OCI-LY1 (cell line): ENCODE data around the gene HPCAL1.

Source experiments
- H2AFZ ChIP-seq: fragments of 200-600 bp; sonication (generic), shearing (Covaris generic); 2 replicates; pipeline ENCODE4 v1.6.0; 2014; ENCODE audit warnings: antibody characterized with exemption, mild to moderate bottlenecking, low read length
- H3F3A ChIP-seq: fragments of 200-600 bp; sonication (generic), shearing (Covaris generic); 2 replicates; pipeline ENCODE4 v1.6.0; 2014; ENCODE audit warnings: mild to moderate bottlenecking, antibody characterized with exemption, low read length, moderate library complexity; ENCODE audit not compliant: insufficient read depth
- H3K27ac ChIP-seq: fragments of 200-600 bp; sonication (generic); 2 replicates; pipeline ENCODE4 v1.5.1; 2014; ENCODE audit warnings: low read length, mixed run types, mild to moderate bottlenecking, low read depth; ENCODE audit not compliant: poor library complexity, severe bottlenecking
- H3K27me3 ChIP-seq: fragments of 200-600 bp; sonication (generic); 2 replicates; pipeline ENCODE4 v1.6.0; 2014; ENCODE audit warnings: antibody characterized with exemption, mild to moderate bottlenecking, low read length, moderate library complexity; ENCODE audit not compliant: insufficient read depth
- H3K36me3 ChIP-seq: fragments of 200-600 bp; sonication (generic); 2 replicates; pipeline ENCODE4 v1.6.1; 2014; ENCODE audit warnings: mild to moderate bottlenecking, antibody characterized with exemption, low read length, moderate library complexity, mixed read lengths; ENCODE audit not compliant: insufficient read depth
- H3K4me1 ChIP-seq: fragments of 200-600 bp; sonication (generic); 2 replicates; pipeline ENCODE4 v1.5.1; 2014; ENCODE audit warnings: mild to moderate bottlenecking, low read length, moderate library complexity; ENCODE audit not compliant: insufficient read depth, severe bottlenecking
- H3K4me2 ChIP-seq: fragments of 200-600 bp; sonication (generic), shearing (Covaris generic); 2 replicates; pipeline ENCODE4 v1.6.1; 2014; ENCODE audit warnings: low read length
- H3K4me3 ChIP-seq: fragments of 200-600 bp; sonication (generic); 2 replicates; pipeline ENCODE4 v1.5.1; 2014; ENCODE audit warnings: low read length, low read depth, mild to moderate bottlenecking, mixed read lengths; ENCODE audit not compliant: poor library complexity, severe bottlenecking
- H3K79me2 ChIP-seq: fragments of 200-600 bp; shearing (Covaris generic); 2 replicates; pipeline ENCODE4 v1.6.1; 2016; ENCODE audit warnings: mixed run types, low read length, mixed read lengths; ENCODE audit not compliant: insufficient read depth
- H3K9ac ChIP-seq: fragments of 200-600 bp; sonication (generic), shearing (Covaris generic); 2 replicates; pipeline ENCODE4 v1.6.1; 2014; ENCODE audit warnings: mild to moderate bottlenecking, low read length, mixed read lengths
- H3K9me2 ChIP-seq: fragments of 200-600 bp; sonication (generic), shearing (Covaris generic); 2 replicates; pipeline ENCODE4 v1.6.1; 2014; ENCODE audit warnings: low read depth, mild to moderate bottlenecking, low read length, mixed read lengths
- H3K9me3 ChIP-seq: fragments of 200-600 bp; shearing (Covaris generic); 2 replicates; pipeline ENCODE4 v1.6.1; 2014; ENCODE audit warnings: low read length, mixed read lengths
- H4K20me1 ChIP-seq: fragments of 200-600 bp; sonication (generic), shearing (Covaris generic); 2 replicates; pipeline ENCODE4 v1.6.0; 2016; ENCODE audit warnings: mild to moderate bottlenecking, low read length; ENCODE audit not compliant: insufficient read depth
- CTCF ChIP-seq: fragments of 200-600 bp; sonication (generic), shearing (Covaris generic); IDR thresholded peaks from 2 replicates; pipeline ENCODE4 v1.5.1; 2017; ENCODE audit warnings: mild to moderate bottlenecking, antibody characterized with exemption, low read length, moderate library complexity, mixed read lengths
- EZH2 ChIP-seq: fragments of 200-600 bp; sonication (generic), shearing (Covaris generic); IDR thresholded peaks from 2 replicates; pipeline ENCODE4 v1.8.0; 2017; ENCODE audit warnings: borderline replicate concordance, mixed run types, mild to moderate bottlenecking, antibody characterized with exemption, low read length, moderate library complexity, mixed read lengths

Gene HPCAL1

GRCh38 chr2:10400568-10400977 is 97.9 kb downstream of the HPCAL1 start:
- Histone ChIP-seq H3K27ac (no peak overlapping the region), H3K4me2 (no peak overlapping the region), H3K27me3 (no peaks in the 10 kb centered on the region; the same call in 1 of the 2 replicates), H3K79me2 (no peaks in the 10 kb centered on the region), H3K36me3 (no peaks in the 10 kb centered on the region), H3K4me1 (peaks cover 5% of the 10 kb centered on the region), H3K9me3 (no peaks in the 10 kb centered on the region), H3K9me2 (no peaks in the 10 kb centered on the region), H4K20me1 (no peaks in the 10 kb centered on the region), H3K4me3 (no peak overlapping the region), H2AFZ (no peak overlapping the region), H3F3A (no peaks in the 10 kb centered on the region), H3K9ac (no peak overlapping the region)
- no peak for TF ChIP-seq EZH2
- TF ChIP-seq CTCF: no peak

GRCh38 chr2:10400978-10401951 is 98.6 kb downstream of the HPCAL1 start:
- H3K4me1 ChIP-seq: no peaks in the 10 kb centered on the region
- H3K9me3 ChIP-seq: no peaks in the 10 kb centered on the region
- no peaks in the 10 kb centered on the region for H4K20me1 ChIP-seq
- no peak overlapping the region for H3K4me2 ChIP-seq
- H3F3A ChIP-seq: no peaks in the 10 kb centered on the region
- H2AFZ ChIP-seq: no peak overlapping the region
- no peak for TF ChIP-seq CTCF
- TF ChIP-seq EZH2: no peak
- H3K79me2 ChIP-seq: no peaks in the 10 kb centered on the region
- H3K27ac ChIP-seq: no peak overlapping the region
- no peak overlapping the region for H3K4me3 ChIP-seq
- no peak overlapping the region for H3K9ac ChIP-seq
- H3K9me2 ChIP-seq: no peaks in the 10 kb centered on the region
- H3K36me3 ChIP-seq: no peaks in the 10 kb centered on the region
- H3K27me3 ChIP-seq: no peaks in the 10 kb centered on the region; the same call in 1 of the 2 replicates

DNA sequence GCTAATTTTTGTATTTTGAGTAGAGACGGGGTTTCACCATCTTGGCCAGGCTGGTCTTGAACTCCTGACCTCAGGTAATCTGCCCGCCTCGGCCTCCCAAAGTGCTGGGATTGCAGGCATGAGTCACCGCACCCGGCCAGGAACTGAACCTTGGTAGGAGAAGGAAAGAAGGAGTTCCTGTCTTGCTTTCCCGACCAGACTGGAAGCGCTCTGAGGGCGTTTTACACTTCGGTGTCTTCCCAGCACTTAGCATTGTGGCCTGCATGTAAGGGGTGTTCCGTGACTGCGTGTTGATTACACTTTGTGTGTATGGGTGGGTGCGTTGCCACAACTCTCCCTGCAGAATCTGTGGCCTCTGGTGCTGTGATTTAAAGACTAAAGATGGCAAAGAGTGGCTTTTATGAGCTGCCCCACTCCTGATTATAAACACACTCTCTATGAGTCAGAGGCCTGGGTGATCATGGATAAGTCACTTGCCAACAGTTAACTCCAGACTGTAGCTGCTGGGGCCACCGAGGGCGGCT is 99.4 kb downstream of the HPCAL1 start:
- H3K4me3 ChIP-seq: no peak overlapping the region
- no peak overlapping the region for H3K27ac ChIP-seq
- no peaks in the 10 kb centered on the region for H4K20me1 ChIP-seq
- H3K27me3 ChIP-seq: no peaks in the 10 kb centered on the region; the same call in 1 of the 2 replicates
- H3K9ac ChIP-seq: no peak overlapping the region
- no peak overlapping the region for H3K4me2 ChIP-seq
- H3F3A ChIP-seq: no peaks in the 10 kb centered on the region
- TF ChIP-seq CTCF (no peak), EZH2 (no peak)
- H2AFZ ChIP-seq: no peak overlapping the region
- no peaks in the 10 kb centered on the region for H3K9me2 ChIP-seq
- no peaks in the 10 kb centered on the region for H3K36me3 ChIP-seq
- no peaks in the 10 kb centered on the region for H3K4me1 ChIP-seq
- H3K79me2 ChIP-seq: no peaks in the 10 kb centered on the region
- no peaks in the 10 kb centered on the region for H3K9me3 ChIP-seq
